Prostate gland (tissue), 2 donors: ENCODE data around the gene PRMT3. TPM values are rescaled to one million over a fixed set of nuclear protein-coding genes. Genes with fewer than 3 reads are reported as not detected.

Experiments
- DNase-seq: peaks from one replicate; pipeline ENCODE4 v3.0.0-alpha.2; 2019; ENCODE audit warnings: low spot score
- H3K27ac ChIP-seq, 2 donors: fragments of 200-600 bp; sonication (generic); 2 replicates each; pipeline ENCODE4 v1.5.1; 2017 to 2019
- H3K27me3 ChIP-seq: fragments of 200-600 bp; sonication (generic); replicated peaks from 2 replicates; pipeline ENCODE4 v1.5.1; 2019; ENCODE audit not compliant: insufficient read depth
- H3K36me3 ChIP-seq, 2 donors: fragments of 200-600 bp; sonication (generic); 1 replicate in 1 of 2; 2 replicates in 1 of 2; pipeline versions ENCODE4 v1.5.1 to v1.8.1; 2017 to 2019
- H3K4me1 ChIP-seq: fragments of 200-600 bp; sonication (generic); replicated peaks from 2 replicates; pipeline ENCODE4 v1.5.1; 2019
- H3K4me3 ChIP-seq, 2 donors: fragments of 200-600 bp; sonication (generic); 2 replicates each; pipeline ENCODE4 v1.5.1; 2017 to 2019
- H3K9me3 ChIP-seq: fragments of 200-600 bp; sonication (generic); 2 replicates; pipeline ENCODE4 v1.5.1; 2017
- POLR2A ChIP-seq: fragments of 450-650 bp; IDR thresholded peaks from one replicate; pipeline ENCODE4 v1.6.1; 2016; ENCODE audit warnings: antibody characterized with exemption, mild to moderate bottlenecking
- POLR2AphosphoS5 ChIP-seq: sonication (generic); formaldehyde crosslinking; IDR thresholded peaks from one replicate; pipeline ENCODE4 v1.6.1; 2017; ENCODE audit warnings: antibody characterized with exemption
- WGBS: methylation state at CpG from one replicate; pipeline ENCODE4 v1.1.5; 2018; 5-methylcytosine and 5-hydroxymethylcytosine counted together
- intact Hi-C: fragments of 100-400 bp; cut with DNase I; formaldehyde crosslinking; loops from one replicate; pipeline ENCODE4 v1.14.2; 2022
- total RNA-seq, 2 donors: library from RNA; depleted of rRNA; stranded (reverse); fragments of >200 nt; gene quantifications; one replicate each; pipeline ENCODE4 v1.1.0, GENCODE V29; 2016
- TF ChIP-seq, protein P1 (sequence below), 4 experiments: fragments of 200-600 bp in 2 of 4; fragments of 450-650 bp in 2 of 4; sonication (generic) in 2 of 4; IDR thresholded peaks; 1 replicate in 3 of 4; 2 replicates in 1 of 4; pipeline ENCODE4 v1.5.1; 2016 to 2019; ENCODE audit warnings: antibody characterized with exemption in 4 of 4, mild to moderate bottlenecking in 2 of 4, moderate library complexity in 2 of 4

PRMT3 gene
- total RNA-seq, 2 donors from 2014 or later, result 13.8 to 18.7 TPM

DNA sequence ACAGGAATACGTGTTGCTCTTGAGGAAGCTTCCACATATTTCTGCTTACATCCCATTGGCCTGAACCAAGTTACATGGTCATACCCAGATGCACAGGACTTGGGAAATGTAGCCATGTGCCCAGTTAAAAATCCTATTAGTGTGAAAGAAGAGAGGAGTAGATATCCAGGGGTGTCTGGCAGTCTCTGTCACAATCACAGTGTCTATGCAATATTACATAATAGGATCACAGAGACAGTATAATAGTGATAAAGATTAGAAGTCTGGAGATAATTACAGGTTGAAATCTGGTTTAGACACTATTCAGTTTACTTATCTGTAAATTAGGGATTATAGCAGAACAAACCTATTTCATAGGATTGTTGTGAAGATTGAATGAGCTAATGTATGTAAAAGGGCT lies 149.3 kb downstream of the PRMT3 start:
- no peak for DNase-seq
- Histone ChIP-seq H3K27ac (no peak overlapping the region), H3K4me1 (no peaks in the 10 kb centered on the region), H3K4me3 (no peak overlapping the region), H3K9me3 (no peaks in the 10 kb centered on the region), H3K27me3 (no peaks in the 10 kb centered on the region), H3K36me3 (no peaks in the 10 kb centered on the region)
- intact Hi-C loops, result no loop called here
- 63% methylated on average over 1 of the region's 1 CpG for WGBS
- TF ChIP-seq POLR2AphosphoS5, result no peak
- no peak for TF ChIP-seq POLR2A
- TF ChIP-seq, protein P1, sequence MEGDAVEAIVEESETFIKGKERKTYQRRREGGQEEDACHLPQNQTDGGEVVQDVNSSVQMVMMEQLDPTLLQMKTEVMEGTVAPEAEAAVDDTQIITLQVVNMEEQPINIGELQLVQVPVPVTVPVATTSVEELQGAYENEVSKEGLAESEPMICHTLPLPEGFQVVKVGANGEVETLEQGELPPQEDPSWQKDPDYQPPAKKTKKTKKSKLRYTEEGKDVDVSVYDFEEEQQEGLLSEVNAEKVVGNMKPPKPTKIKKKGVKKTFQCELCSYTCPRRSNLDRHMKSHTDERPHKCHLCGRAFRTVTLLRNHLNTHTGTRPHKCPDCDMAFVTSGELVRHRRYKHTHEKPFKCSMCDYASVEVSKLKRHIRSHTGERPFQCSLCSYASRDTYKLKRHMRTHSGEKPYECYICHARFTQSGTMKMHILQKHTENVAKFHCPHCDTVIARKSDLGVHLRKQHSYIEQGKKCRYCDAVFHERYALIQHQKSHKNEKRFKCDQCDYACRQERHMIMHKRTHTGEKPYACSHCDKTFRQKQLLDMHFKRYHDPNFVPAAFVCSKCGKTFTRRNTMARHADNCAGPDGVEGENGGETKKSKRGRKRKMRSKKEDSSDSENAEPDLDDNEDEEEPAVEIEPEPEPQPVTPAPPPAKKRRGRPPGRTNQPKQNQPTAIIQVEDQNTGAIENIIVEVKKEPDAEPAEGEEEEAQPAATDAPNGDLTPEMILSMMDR (IDR thresholded peaks at IDR 0.05), result no peak

DNA sequence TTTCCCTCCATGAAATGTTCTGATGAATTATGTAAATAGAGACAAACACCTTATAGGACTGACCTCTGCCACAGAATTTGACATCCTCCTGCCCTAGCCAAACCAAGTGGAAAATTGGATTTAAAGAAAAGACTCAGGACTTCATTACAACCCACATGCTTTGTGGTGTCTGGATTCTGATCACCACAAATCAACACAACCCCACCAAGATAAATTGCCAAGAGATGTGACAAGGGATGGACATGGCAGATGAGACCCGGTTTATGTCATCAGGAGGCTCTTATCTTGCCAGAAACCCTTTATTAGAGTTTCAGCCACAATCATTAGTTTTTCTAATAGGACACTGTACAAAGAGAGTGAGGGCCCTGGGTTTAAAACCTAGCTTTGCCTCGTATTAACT lies 154.0 kb downstream of the PRMT3 start:
- no peak for DNase-seq
- intact Hi-C loops, result no loop called here
- H3K27me3 ChIP-seq, result no peaks in the 10 kb centered on the region
- no peak overlapping the region for H3K27ac ChIP-seq
- no peaks in the 10 kb centered on the region for H3K4me1 ChIP-seq
- no peak overlapping the region for H3K4me3 ChIP-seq
- WGBS, result 76% methylated on average over 2 of the region's 2 CpGs
- TF ChIP-seq, protein P1 (IDR thresholded peaks at IDR 0.05), result no peak
- TF ChIP-seq POLR2A, result no peak
- TF ChIP-seq POLR2AphosphoS5, result no peak
- H3K36me3 ChIP-seq, result no peaks in the 10 kb centered on the region
- no peaks in the 10 kb centered on the region for H3K9me3 ChIP-seq

DNA sequence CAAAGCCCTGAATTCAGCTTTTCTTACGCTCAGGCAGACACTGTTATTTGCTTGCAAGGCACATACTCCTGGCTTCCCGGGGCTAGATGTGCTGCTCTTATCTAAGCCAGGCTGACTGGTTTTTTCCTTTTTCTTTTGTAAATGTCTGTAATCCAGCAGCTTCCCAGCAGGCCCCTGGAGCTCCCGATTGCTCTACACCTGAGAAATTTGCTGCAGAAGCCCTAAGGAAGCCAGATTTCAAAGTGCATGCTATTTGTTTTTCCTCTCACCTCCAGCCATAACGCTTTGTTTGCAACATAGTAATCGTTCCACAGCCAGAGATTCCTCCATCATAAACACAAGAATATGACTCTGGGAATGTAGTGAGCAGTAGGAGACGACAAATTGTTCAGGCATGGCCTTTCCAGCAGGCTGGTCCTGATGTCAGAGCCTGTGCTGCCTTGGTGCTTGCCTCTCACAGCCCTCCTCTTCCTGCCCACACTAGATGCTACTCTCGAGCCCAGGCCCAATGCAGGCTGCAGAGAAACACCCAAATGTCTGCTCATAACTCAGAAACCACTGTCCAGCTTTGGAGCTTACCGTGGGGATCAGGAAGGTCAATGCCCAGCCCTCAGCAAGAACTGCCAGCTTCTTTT lies 157.2 kb downstream of the PRMT3 start:
- intact Hi-C loops, result no loop called here
- 36% methylated on average over 8 of the region's 8 CpGs for WGBS
- Histone ChIP-seq H3K27ac (no peak overlapping the region), H3K27me3 (no peaks in the 10 kb centered on the region), H3K4me3 (no peak overlapping the region), H3K4me1 (no peaks in the 10 kb centered on the region), H3K9me3 (no peaks in the 10 kb centered on the region), H3K36me3 (no peaks in the 10 kb centered on the region)
- TF ChIP-seq POLR2A (no peak), POLR2AphosphoS5 (no peak)
- TF ChIP-seq, protein P1 (IDR thresholded peaks at IDR 0.05), result no peak
- DNase-seq, result no peak

DNA sequence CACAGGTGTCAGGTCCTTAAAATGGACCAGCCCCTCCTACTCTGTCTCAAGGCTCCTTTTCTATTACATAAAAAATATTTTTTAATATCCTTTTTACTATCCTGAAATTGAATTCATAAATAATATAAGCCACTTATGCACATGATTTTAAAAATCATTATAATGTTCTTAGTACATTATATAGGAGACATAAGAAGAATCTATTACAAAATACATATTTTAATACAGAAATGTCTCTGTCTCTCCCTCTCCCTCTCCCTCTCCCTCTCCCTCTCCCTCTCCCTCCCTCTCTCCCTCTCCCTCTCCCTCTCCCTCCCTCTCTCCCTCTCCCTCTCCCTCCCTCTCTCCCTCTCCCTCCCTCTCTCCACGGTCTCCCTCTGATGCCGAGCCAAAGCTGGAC lies 159.9 kb downstream of the PRMT3 start:
- WGBS, result 71% methylated on average over 2 of the region's 2 CpGs
- intact Hi-C loops, result no loop called here
- Histone ChIP-seq H3K27ac (no peak overlapping the region), H3K27me3 (no peaks in the 10 kb centered on the region), H3K4me3 (no peak overlapping the region), H3K4me1 (no peaks in the 10 kb centered on the region), H3K36me3 (no peaks in the 10 kb centered on the region), H3K9me3 (no peaks in the 10 kb centered on the region)
- TF ChIP-seq POLR2AphosphoS5, result no peak
- no peak for TF ChIP-seq POLR2A
- DNase-seq, result no peak

DNA sequence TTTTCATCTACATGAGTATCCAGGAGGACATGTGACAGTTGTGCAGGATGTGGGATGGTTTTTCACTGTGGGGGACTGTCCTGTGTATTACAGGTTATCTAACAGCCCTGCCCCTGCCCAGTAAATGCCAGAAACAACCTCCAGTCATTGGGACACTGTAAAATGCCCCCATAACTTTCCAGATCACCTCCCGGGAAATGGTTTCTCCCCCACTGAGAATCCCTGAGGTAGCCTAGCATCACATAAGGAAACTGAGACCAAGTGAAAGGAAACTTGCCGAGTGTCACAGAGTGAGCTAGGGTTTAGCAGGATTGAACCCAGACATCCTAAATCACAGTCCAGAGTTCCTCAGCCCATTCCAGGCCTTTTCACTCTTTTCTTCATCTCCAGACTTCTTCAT lies 163.6 kb downstream of the PRMT3 start:
- Histone ChIP-seq H3K4me3 (no peak overlapping the region), H3K9me3 (no peaks in the 10 kb centered on the region), H3K27me3 (no peaks in the 10 kb centered on the region), H3K4me1 (no peaks in the 10 kb centered on the region), H3K36me3 (no peaks in the 10 kb centered on the region), H3K27ac (no peak overlapping the region)
- no peak for DNase-seq
- no peak for TF ChIP-seq POLR2AphosphoS5
- no peak for TF ChIP-seq POLR2A
- TF ChIP-seq, protein P1 (IDR thresholded peaks at IDR 0.05), result no peak
- 87% methylated on average over 2 of the region's 2 CpGs for WGBS
- intact Hi-C loops, result no loop called here
